Esophagus muscularis mucosa (tissue), 4 donors: ENCODE results near the gene ZBED4. TPM values are rescaled to one million over a fixed set of nuclear protein-coding genes. Genes with fewer than 3 reads are reported as not detected.

Experiments
- DNase-seq: peaks from one replicate; pipeline ENCODE4 v3.0.0-alpha.2; 2017; ENCODE audit errors: extremely low spot score
- H3K27ac ChIP-seq, 4 donors: fragments of 200-600 bp; sonication (generic); replicated peaks in 1 of 4; 1 replicate in 3 of 4; 2 replicates in 1 of 4; pipeline ENCODE4 v1.5.1; 2016 to 2019; ENCODE audit warnings: mild to moderate bottlenecking in 1 of 4
- H3K27me3 ChIP-seq, 4 donors: fragments of 200-600 bp; sonication (generic); one replicate each; pipeline versions ENCODE4 v1.5.1 to v1.6.0; 2016 to 2019
- H3K36me3 ChIP-seq, 4 donors: fragments of 200-600 bp; sonication (generic); one replicate each; pipeline ENCODE4 v1.5.1; 2016 to 2019
- H3K4me1 ChIP-seq, 4 donors: fragments of 200-600 bp; sonication (generic); one replicate each; pipeline ENCODE4 v1.5.1; 2016 to 2019
- H3K4me3 ChIP-seq, 4 donors: fragments of 200-600 bp; sonication (generic); 1 replicate in 2 of 4; 2 replicates in 2 of 4; pipeline ENCODE4 v1.5.1; 2016 to 2019; ENCODE audit warnings: mild to moderate bottlenecking in 4 of 4, moderate library complexity in 1 of 4
- H3K9me3 ChIP-seq, 4 donors: fragments of 200-600 bp; sonication (generic); 1 replicate in 3 of 4; 2 replicates in 1 of 4; pipeline ENCODE4 v1.5.1; 2016 to 2019
- CTCF ChIP-seq, 3 experiments: fragments of 200-600 bp in 2 of 3; fragments of 450-650 bp in 1 of 3; sonication (generic) in 2 of 3; IDR thresholded peaks; one replicate each; pipeline ENCODE4 v1.5.1; 2017 to 2019; ENCODE audit warnings: antibody characterized with exemption in 3 of 3, mild to moderate bottlenecking in 2 of 3, moderate library complexity in 1 of 3
- EP300 ChIP-seq: sonication (generic); formaldehyde crosslinking; IDR thresholded peaks from one replicate; pipeline ENCODE4 v1.6.1; 2017; ENCODE audit warnings: antibody characterized with exemption
- POLR2A ChIP-seq: fragments of 450-650 bp; IDR thresholded peaks from one replicate; pipeline ENCODE4 v1.6.1; 2017; ENCODE audit warnings: antibody characterized with exemption, moderate library complexity, mild to moderate bottlenecking, low read depth
- POLR2AphosphoS5 ChIP-seq, 2 donors: sonication (generic); formaldehyde crosslinking; IDR thresholded peaks; one replicate each; pipeline ENCODE4 v1.6.1; 2017; ENCODE audit warnings: antibody characterized with exemption in 2 of 2
- WGBS: methylation state at CpG from one replicate; pipeline ENCODE4 v1.1.5; 2018; 5-methylcytosine and 5-hydroxymethylcytosine counted together
- intact Hi-C: fragments of 100-400 bp; cut with DNase I; formaldehyde crosslinking; loops from one replicate; pipeline ENCODE4 v1.15.1; 2023
- total RNA-seq, 4 donors: library from RNA; depleted of rRNA; stranded (reverse); fragments of >200 nt; gene quantifications; one replicate each; pipeline versions ENCODE4 v1.1.0 to v1.2.1, GENCODE V29; 2016

ZBED4 gene
- total RNA-seq, 4 donors from 2014 or later, result 6.6 to 11.1 (median 9.5) TPM

GRCh38 chr22:49925525-49926128, 72.0 kb downstream of the ZBED4 start:
- H3K27me3 ChIP-seq, result peaks cover 0 to 20% (median 8%) of the 10 kb centered on the region in 4 donors
- no peak for DNase-seq
- H3K27ac ChIP-seq, result no peak overlapping the region
- TF ChIP-seq EP300 (no peak), POLR2AphosphoS5 (IDR thresholded peaks at IDR 0.05) (no peak), POLR2A (no peak), CTCF (IDR thresholded peaks at IDR 0.05) (no peak)
- peaks cover 17 to 49% (median 34%) of the 10 kb centered on the region in 4 donors for H3K36me3 ChIP-seq
- 73% methylated on average over 22 of the region's 24 CpGs for WGBS
- H3K4me1 ChIP-seq, result peaks cover 10 to 34% (median 29%) of the 10 kb centered on the region in 4 donors
- no peak overlapping the region for H3K4me3 ChIP-seq
- intact Hi-C loops, result no loop called here
- no peaks in the 10 kb centered on the region for H3K9me3 ChIP-seq

- no peak overlapping the region for H3K4me3 ChIP-seq
- WGBS, result 77% methylated on average over 17 of the region's 18 CpGs
- H3K4me1 ChIP-seq, result peaks cover 21 to 46% (median 41%) of the 10 kb centered on the region in 4 donors
- peaks cover 7 to 36% (median 25%) of the 10 kb centered on the region in 4 donors for H3K36me3 ChIP-seq
- no peak overlapping the region for H3K27ac ChIP-seq
- no peaks in the 10 kb centered on the region for H3K9me3 ChIP-seq
- DNase-seq, result no peak
- peaks cover 0 to 20% (median 8%) of the 10 kb centered on the region in 4 donors for H3K27me3 ChIP-seq
- TF ChIP-seq CTCF (IDR thresholded peaks at IDR 0.05), result no peak
- TF ChIP-seq POLR2AphosphoS5 (IDR thresholded peaks at IDR 0.05), result no peak
- no peak for TF ChIP-seq POLR2A
- no peak for TF ChIP-seq EP300
- intact Hi-C loops, result no loop called here
Observed at GRCh38 chr22:49926916-49927315, 73.3 kb downstream of the ZBED4 start.

- Histone ChIP-seq H3K4me3 (no peak overlapping the region), H3K4me1 (peaks cover 28 to 51% (median 46%) of the 10 kb centered on the region in 4 donors), H3K9me3 (no peaks in the 10 kb centered on the region), H3K27me3 (peaks cover 0 to 20% (median 8%) of the 10 kb centered on the region in 4 donors), H3K36me3 (peaks cover 7 to 35% (median 23%) of the 10 kb centered on the region in 4 donors), H3K27ac (no peak overlapping the region)
- no peak for TF ChIP-seq CTCF (IDR thresholded peaks at IDR 0.05)
- TF ChIP-seq POLR2A, result no peak
- no peak for TF ChIP-seq EP300
- TF ChIP-seq POLR2AphosphoS5 (IDR thresholded peaks at IDR 0.05), result no peak
- intact Hi-C loops, result no loop called here
- 92% methylated on average over 17 of the region's 26 CpGs for WGBS
- DNase-seq, result no peak
Observed at GRCh38 chr22:49927483-49928184, 74.0 kb downstream of the ZBED4 start.

GRCh38 chr22:49928185-49928495, 74.5 kb downstream of the ZBED4 start:
- peaks cover 33 to 51% (median 46%) of the 10 kb centered on the region in 4 donors for H3K4me1 ChIP-seq
- no peak for DNase-seq
- peaks cover 7 to 34% (median 23%) of the 10 kb centered on the region in 4 donors for H3K36me3 ChIP-seq
- TF ChIP-seq POLR2AphosphoS5 (IDR thresholded peaks at IDR 0.05), result no peak
- no peak for TF ChIP-seq POLR2A
- TF ChIP-seq EP300, result no peak
- no peak for TF ChIP-seq CTCF (IDR thresholded peaks at IDR 0.05)
- no peak overlapping the region for H3K4me3 ChIP-seq
- H3K27me3 ChIP-seq, result peaks cover 0 to 20% (median 8%) of the 10 kb centered on the region in 4 donors
- H3K27ac ChIP-seq, result no peak overlapping the region
- no peaks in the 10 kb centered on the region for H3K9me3 ChIP-seq
- WGBS, result 86% methylated on average over 4 of the region's 8 CpGs
- intact Hi-C loops, result no loop called here
